RWPE1 (cell line): ENCODE data around the gene SLC45A1.

Source experiments
- CTCF ChIA-PET: fragments of 350-600 bp; sonication (Branson Sonifier 250); formaldehyde crosslinking; extraction: SDS; loops from one replicate; lab custom pipeline; 2021; lab: Yijun Ruan, JAX
- POLR2A ChIA-PET: fragments of 400-600 bp; formaldehyde crosslinking; extraction: SDS; loops from one replicate; lab custom pipeline; 2020; ENCODE audit warnings: antibody characterized with exemption; ENCODE audit not compliant: low non-redundant PET; lab: Yijun Ruan, JAX
- DNase-seq: peaks from one replicate; pipeline ENCODE4 v3.0.0; 2012; ENCODE audit warnings: low spot score
- H3K27ac ChIP-seq: fragments of 450-650 bp; 2 replicates; pipeline ENCODE4 v1.5.1; 2017
- TF ChIP-seq, protein P1 (sequence below): fragments of 450-650 bp; conservative IDR thresholded peaks from 2 replicates; pipeline ENCODE4 v1.5.1; 2017; ENCODE audit warnings: low read depth, mild to moderate bottlenecking

SLC45A1 gene

DNA sequence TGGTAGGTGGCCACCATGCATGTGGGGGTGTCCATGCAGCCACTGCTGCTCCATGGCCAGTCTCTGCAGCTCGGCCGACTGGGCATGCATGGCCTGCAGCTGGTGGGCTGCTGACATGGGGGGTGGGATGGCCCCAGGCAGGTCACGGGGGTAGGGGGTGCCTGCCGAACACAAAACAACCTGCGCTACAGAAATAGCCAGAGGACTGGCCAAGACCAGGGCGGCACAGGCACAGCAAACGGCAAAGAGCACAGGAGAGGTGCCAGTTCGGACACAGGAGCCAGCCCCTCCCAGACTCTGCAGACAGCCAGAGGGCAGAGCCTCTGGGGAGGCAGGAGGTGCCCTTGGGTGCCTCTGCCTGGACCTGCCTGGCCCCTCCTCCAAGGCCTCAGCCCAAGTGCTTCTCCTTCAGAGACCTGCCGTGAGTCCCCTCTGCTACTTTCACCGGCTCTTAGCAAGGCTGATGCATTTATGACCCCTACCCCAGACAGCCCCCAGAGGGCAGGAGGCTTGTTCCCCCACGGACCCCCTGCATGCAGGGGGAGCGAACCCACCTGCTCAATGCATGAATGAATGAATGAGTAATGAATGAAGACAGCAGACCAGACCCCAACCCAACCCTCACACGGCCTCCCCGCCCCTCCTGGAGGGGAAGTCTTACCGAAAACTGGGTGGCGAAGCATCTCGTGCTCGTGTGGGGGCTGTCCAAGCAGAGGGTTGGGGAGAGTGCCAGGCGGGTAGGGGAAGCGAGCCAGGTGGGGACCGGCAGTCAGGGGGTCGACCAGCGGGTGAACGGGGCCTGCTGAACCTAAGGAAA lies 37.7 kb downstream of the SLC45A1 start:
- no peak for DNase-seq
- TF ChIP-seq, protein P1, sequence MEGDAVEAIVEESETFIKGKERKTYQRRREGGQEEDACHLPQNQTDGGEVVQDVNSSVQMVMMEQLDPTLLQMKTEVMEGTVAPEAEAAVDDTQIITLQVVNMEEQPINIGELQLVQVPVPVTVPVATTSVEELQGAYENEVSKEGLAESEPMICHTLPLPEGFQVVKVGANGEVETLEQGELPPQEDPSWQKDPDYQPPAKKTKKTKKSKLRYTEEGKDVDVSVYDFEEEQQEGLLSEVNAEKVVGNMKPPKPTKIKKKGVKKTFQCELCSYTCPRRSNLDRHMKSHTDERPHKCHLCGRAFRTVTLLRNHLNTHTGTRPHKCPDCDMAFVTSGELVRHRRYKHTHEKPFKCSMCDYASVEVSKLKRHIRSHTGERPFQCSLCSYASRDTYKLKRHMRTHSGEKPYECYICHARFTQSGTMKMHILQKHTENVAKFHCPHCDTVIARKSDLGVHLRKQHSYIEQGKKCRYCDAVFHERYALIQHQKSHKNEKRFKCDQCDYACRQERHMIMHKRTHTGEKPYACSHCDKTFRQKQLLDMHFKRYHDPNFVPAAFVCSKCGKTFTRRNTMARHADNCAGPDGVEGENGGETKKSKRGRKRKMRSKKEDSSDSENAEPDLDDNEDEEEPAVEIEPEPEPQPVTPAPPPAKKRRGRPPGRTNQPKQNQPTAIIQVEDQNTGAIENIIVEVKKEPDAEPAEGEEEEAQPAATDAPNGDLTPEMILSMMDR: no peak
- POLR2A ChIA-PET: no interaction called here
- H3K27ac ChIP-seq: peak overlapping the region; percentile 49
- CTCF ChIA-PET: no interaction called here

DNA sequence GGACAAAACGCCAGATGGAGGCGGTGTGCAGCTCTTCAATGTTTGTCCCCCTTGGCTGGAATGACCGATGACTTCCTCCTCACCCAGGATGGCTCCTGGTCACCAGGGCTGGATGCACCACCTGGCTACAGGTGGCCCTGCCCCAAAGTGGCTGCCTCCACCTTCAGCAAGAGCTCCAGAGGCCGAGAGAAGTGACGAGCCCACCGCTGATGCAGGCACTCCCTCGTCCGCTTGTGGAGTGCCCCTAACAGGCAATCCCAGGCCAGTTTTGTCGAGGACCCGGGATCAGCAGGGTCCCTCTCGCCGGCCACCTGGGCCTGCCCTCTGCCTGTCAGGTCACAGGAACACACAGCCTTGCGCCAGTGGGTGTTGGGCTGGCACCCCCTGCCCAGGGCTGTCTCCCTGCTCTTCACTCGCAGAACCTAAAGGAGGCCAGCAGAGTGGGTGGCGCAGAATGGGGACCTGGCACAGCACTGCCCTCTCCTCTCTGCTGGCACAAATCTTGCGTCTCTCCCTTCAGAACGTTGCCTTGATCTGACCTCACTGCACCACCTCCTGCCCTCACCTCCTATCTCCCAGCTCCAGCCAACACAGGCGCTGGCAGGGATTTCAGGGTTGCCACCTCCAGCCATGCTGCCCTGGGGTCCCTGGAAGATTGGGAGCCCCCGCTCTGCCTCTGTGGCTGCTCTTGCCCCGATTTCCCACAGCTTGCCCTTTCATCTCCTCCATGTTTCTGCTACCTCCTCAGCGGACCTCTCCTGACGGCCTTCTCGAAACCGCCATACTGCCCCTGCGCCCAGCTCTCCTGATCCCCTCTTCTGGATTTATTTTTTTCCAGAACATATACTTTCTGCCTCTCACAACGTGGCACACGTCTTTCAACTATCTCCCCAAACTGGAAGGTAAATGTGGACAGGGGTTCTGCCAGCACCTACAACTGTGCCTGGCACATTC lies 38.6 kb downstream of the SLC45A1 start:
- ChIA-PET POLR2A (no interaction called here), CTCF (interaction anchor here (0.7 to 1.9 kb wide), 2 partner anchors 13 to 342 kb away, joined by 3 to 5 read pairs; no protein-coding TSS in a partner anchor)
- TF ChIP-seq, protein P1: no peak
- H3K27ac ChIP-seq: peak overlapping the region; percentile 15
- DNase-seq: no peak

- H3K27ac ChIP-seq: peak overlapping the region; percentile 15
- TF ChIP-seq, protein P1: no peak
- CTCF ChIA-PET: interaction anchor here (0.7 to 1.9 kb wide), 3 partner anchors 14 to 343 kb away, joined by 3 to 5 read pairs (median 3); no protein-coding TSS in a partner anchor
- POLR2A ChIA-PET: interaction anchor here (0.6 kb wide), 1 partner anchor 460 kb away, joined by 6 read pairs; the partner anchor contains the start of gene RERE
- no peak for DNase-seq
Observed at GRCh38 chr1:8357329-8358101, 39.6 kb downstream of the SLC45A1 start.

- DNase-seq: no peak
- CTCF ChIA-PET: interaction anchor here (1.9 kb wide), 1 partner anchor 344 kb away, joined by 5 read pairs; no protein-coding TSS in a partner anchor
- TF ChIP-seq, protein P1: no peak
- POLR2A ChIA-PET: interaction anchor here (0.6 kb wide), 1 partner anchor 459 kb away, joined by 6 read pairs; the partner anchor contains the start of gene RERE
- H3K27ac ChIP-seq: no peak overlapping the region
Observed at GRCh38 chr1:8358241-8358896, 40.5 kb downstream of the SLC45A1 start.

DNA sequence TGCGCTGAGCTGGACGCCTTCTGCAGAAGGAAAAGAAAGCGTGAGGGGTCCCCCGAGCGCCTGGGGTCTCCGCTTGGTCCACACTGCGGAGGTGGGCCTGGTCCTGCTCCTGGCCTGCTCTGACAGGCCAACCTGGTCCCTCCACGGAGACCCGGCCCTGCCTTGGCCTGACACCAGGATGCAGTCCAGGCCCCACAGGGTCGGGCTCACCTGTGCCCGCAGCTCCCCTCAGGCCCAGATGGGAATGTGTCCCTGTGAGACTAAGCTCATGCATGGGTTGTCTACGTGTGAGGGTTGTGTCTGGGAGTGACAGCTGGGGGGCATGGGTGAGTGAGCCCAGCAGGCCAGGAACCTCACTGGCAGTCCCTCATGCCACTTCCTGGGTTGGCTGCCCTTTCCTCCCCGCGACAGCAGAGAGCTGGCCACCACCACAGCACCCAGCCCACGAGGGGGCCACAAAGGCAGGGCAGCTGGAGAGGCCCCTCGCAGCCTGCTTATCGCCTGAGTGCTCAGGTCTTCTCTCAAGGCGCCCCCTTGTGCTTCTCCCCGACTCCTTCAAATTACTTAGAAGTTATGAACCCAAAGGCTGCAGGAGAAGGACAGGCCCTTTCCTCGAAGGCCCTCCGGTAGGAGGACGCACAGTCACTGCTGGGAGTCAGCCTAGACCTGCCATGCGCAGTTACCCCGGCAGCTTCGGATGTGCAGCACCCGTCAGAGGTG lies 41.1 kb downstream of the SLC45A1 start:
- H3K27ac ChIP-seq: no peak overlapping the region
- CTCF ChIA-PET: interaction anchor here (0.6 to 1.9 kb wide), 3 partner anchors 15 to 429 kb away, joined by 3 to 5 read pairs (median 3); no protein-coding TSS in a partner anchor
- DNase-seq: no peak
- POLR2A ChIA-PET: no interaction called here
- TF ChIP-seq, protein P1: no peak
